A673 (cell line): Measurements from ENCODE around the gene SLC3A2. TPM values are rescaled to one million over a fixed set of nuclear protein-coding genes. Genes with fewer than 3 reads are reported as not detected.
"Not testable (repeated sequence)": the region's sequence is repeated elsewhere in the genome, so short reads cannot be mapped to it uniquely, and the experiment has no call there.

ENCODE experiments used
- BruUV-seq: library from RNA; stranded (reverse); fragments of 400-500 nt; replicated peaks from 2 replicates; lab custom pipeline; 2021; lab: Mats Ljungman, UMichigan
- CTCF ChIA-PET: fragments of 300-600 bp; sonication (Branson Sonifier 250); formaldehyde crosslinking; loops from one replicate; lab custom pipeline; 2022; ENCODE audit warnings: antibody characterized with exemption; lab: Charles Lee
- POLR2A ChIA-PET: fragments of 300-600 bp; sonication (Branson Sonifier 250); formaldehyde crosslinking; loops from one replicate; lab custom pipeline; 2022; ENCODE audit warnings: antibody characterized with exemption; ENCODE audit not compliant: low non-redundant PET; lab: Charles Lee
- DNase-seq: peaks from one replicate; pipeline ENCODE4 v3.0.0-alpha.2; 2015; ENCODE audit warnings: low spot score
- H3K27ac ChIP-seq: fragments of 200-600 bp; sonication (generic); 2 replicates; pipeline ENCODE4 v1.5.1; 2016; ENCODE audit warnings: mixed run types, low read depth, mild to moderate bottlenecking, mixed read lengths, antibody characterized with exemption, low read length; ENCODE audit not compliant: poor library complexity, severe bottlenecking
- H3K27me3 ChIP-seq: fragments of 200-600 bp; sonication (generic); replicated peaks from 2 replicates; pipeline ENCODE4 v1.6.1; 2017; ENCODE audit warnings: mixed run types, low read depth, mild to moderate bottlenecking, mixed read lengths, antibody characterized with exemption, low read length; ENCODE audit not compliant: insufficient read depth, poor library complexity
- H3K36me3 ChIP-seq: fragments of 200-600 bp; sonication (generic); 2 replicates; pipeline ENCODE4 v1.6.1; 2016; ENCODE audit warnings: mixed run types, mild to moderate bottlenecking, mixed read lengths, antibody characterized with exemption, low read length; ENCODE audit not compliant: insufficient read depth, poor library complexity, severe bottlenecking
- H3K4me1 ChIP-seq: fragments of 200-600 bp; sonication (generic); 2 replicates; pipeline ENCODE4 v1.6.1; 2017; ENCODE audit warnings: mixed run types, mild to moderate bottlenecking, mixed read lengths, antibody characterized with exemption, low read length; ENCODE audit not compliant: insufficient read depth, poor library complexity, severe bottlenecking
- H3K4me3 ChIP-seq: fragments of 200-600 bp; sonication (generic); 2 replicates; pipeline ENCODE4 v1.5.1; 2016; ENCODE audit warnings: low read depth, mixed run types, mild to moderate bottlenecking, mixed read lengths, low read length; ENCODE audit not compliant: poor library complexity, severe bottlenecking
- H3K9me3 ChIP-seq: fragments of 200-600 bp; sonication (generic); 2 replicates; pipeline ENCODE4 v1.6.1; 2016; ENCODE audit warnings: mixed run types, low read depth, mild to moderate bottlenecking, mixed read lengths, antibody characterized with exemption, low read length; ENCODE audit not compliant: poor library complexity, severe bottlenecking
- EZH2 ChIP-seq: fragments of 200-600 bp; sonication (generic); IDR thresholded peaks from 2 replicates; pipeline ENCODE4 v1.6.1; 2017; ENCODE audit warnings: borderline replicate concordance, low read depth, mild to moderate bottlenecking, mixed read lengths, antibody characterized with exemption, low read length; ENCODE audit not compliant: poor library complexity, severe bottlenecking
- intact Hi-C: fragments of 100-400 bp; cut with micrococcal nuclease; formaldehyde crosslinking; loops from one replicate; pipeline ENCODE4 v1.10.0; 2022; ENCODE audit not compliant: unreplicated experiment
- total RNA-seq: library from RNA; stranded (reverse); gene quantifications from 2 replicates; pipeline ENCODE4 v1.2.3, GENCODE V29; 2021
- TF ChIP-seq, protein P1 (sequence below): fragments of 300-800, 200-600 bp; sonication (generic); conservative IDR thresholded peaks from 2 replicates; pipeline ENCODE4 v1.5.1; 2017; ENCODE audit warnings: low read depth, mild to moderate bottlenecking, antibody characterized with exemption, low read length, moderate library complexity, mixed read lengths

Gene SLC3A2
- total RNA-seq, 1 experiment from 2014 or later: 511 TPM

DNA sequence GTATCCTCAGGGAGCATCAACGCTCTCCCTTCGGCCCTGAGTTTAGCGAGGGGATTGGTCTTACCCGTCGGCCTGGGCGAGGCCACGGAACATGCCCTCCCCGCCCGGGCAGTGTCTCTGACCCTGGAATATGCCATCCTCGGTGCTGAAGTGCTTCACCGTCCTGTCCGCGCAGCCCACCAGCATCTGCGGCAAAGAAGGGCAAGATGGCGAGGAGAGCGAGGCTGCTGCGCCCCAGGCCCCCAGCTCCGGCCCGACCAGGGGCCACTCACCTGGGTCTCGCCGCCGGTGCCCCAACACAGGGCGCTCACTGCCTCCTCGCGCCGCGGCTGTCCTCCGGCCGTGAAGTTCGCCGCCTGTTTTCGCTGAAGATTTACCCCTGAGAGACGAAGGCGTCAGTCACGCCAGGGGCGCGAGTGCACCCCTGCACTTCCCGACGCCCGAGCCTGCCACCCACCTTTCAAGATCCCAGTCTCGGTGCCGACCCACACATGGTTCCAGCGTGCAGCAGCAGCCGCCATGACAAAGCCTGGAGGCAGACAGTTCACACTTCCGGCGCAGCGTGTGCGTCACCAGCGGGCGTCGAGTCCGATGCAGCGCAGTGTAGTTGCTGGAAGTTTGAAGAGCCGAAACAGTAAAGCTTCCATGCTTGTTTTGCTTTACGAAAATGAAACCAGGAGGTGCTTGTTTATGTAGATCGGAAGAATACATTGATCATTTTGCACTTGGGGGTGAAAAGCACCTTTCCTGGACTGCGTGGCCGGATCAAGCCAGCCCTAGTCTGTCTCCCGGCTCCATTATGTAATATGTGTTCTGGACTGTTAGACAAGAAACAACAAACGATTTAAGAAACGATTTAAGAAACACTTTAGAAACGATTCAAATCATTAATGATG is 41.4 kb upstream of the SLC3A2 start, which contains the start of gene WDR74:
TSS of gene WDR74 (minus strand) at position 541 of the 896 bp plus-strand sequence. CDS start at position 521, 20 bp downstream.
- intact Hi-C loops: no loop called here
- Histone ChIP-seq H3K27me3 (no peaks in the 10 kb centered on the region), H3K9me3 (no peaks in the 10 kb centered on the region), H3K36me3 (peaks cover 38% of the 10 kb centered on the region), H3K4me1 (peaks cover 17% of the 10 kb centered on the region), H3K4me3 (peak within 1 kb of the TSS; percentile 81), H3K27ac (peak within 1 kb of the TSS; percentile 83)
- ChIA-PET CTCF (interaction anchor here (0.6 kb wide), 1 partner anchor 53 kb away, joined by 4 read pairs; no protein-coding TSS in a partner anchor), POLR2A (interaction anchor here (0.6 to 0.7 kb wide), 2 partner anchors 53 to 109 kb away, joined by 3 to 4 read pairs; no protein-coding TSS in a partner anchor)
- TF ChIP-seq, protein P1, sequence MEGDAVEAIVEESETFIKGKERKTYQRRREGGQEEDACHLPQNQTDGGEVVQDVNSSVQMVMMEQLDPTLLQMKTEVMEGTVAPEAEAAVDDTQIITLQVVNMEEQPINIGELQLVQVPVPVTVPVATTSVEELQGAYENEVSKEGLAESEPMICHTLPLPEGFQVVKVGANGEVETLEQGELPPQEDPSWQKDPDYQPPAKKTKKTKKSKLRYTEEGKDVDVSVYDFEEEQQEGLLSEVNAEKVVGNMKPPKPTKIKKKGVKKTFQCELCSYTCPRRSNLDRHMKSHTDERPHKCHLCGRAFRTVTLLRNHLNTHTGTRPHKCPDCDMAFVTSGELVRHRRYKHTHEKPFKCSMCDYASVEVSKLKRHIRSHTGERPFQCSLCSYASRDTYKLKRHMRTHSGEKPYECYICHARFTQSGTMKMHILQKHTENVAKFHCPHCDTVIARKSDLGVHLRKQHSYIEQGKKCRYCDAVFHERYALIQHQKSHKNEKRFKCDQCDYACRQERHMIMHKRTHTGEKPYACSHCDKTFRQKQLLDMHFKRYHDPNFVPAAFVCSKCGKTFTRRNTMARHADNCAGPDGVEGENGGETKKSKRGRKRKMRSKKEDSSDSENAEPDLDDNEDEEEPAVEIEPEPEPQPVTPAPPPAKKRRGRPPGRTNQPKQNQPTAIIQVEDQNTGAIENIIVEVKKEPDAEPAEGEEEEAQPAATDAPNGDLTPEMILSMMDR: no peak
- no peak for TF ChIP-seq EZH2
- peak; percentile 98 for DNase-seq
- BruUV-seq: no TSS peak

DNA sequence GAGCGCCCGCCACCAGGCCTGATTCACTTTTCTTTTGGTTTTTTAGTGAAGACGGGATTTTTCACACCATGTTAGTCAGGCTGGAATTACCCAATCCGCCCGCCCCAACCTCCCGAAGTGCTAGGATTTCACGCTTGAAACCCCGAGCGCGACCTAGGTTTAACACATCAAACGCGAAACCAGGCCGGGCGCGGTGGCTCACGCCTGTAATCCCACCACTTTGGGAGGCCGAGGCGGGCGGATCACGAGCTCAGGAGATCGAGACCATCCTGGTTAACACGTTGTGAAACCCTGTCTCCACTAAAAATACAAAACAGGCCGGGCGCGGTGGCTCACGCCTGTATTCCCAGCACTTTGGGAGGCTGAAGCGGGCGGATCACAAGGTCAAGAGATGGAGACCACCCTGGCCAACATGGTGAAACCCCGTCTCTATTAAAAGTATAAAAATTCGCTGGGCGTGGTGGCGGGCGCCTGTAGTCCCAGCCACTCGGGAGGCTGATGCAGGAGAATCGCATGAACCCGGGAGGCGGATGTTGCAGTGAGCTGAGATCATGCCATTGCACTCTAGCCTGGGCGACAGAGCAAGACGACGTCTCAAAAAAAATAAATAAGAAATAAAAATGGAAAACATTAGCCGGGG is 39.9 kb upstream of the SLC3A2 start:
- peaks cover 23% of the 10 kb centered on the region for H3K36me3 ChIP-seq
- not testable (repeated sequence) for H3K27me3 ChIP-seq, H3K9me3 ChIP-seq, BruUV-seq
- H3K27ac ChIP-seq: peak overlapping the region; percentile 83
- H3K4me1 ChIP-seq: peaks cover 17% of the 10 kb centered on the region
- ChIA-PET POLR2A (interaction anchor here (0.6 to 2.2 kb wide), 16 partner anchors 9 to 1938 kb away, joined by 3 to 27 read pairs (median 5); partner anchors contain the start of genes EEF1G, HNRNPUL2, SLC3A2 and STX5), CTCF (interaction anchor here (0.9 kb wide), 1 partner anchor 41 kb away, joined by 11 read pairs; no protein-coding TSS in a partner anchor)
- peak; percentile 99 for DNase-seq
- peak overlapping the region; percentile 81 for H3K4me3 ChIP-seq
- intact Hi-C loops: loop anchor here (1.0 to 5.0 kb wide), 3 partner anchors 40 to 113 kb away; partner anchors contain the start of genes TMEM179B and TTC9C

DNA sequence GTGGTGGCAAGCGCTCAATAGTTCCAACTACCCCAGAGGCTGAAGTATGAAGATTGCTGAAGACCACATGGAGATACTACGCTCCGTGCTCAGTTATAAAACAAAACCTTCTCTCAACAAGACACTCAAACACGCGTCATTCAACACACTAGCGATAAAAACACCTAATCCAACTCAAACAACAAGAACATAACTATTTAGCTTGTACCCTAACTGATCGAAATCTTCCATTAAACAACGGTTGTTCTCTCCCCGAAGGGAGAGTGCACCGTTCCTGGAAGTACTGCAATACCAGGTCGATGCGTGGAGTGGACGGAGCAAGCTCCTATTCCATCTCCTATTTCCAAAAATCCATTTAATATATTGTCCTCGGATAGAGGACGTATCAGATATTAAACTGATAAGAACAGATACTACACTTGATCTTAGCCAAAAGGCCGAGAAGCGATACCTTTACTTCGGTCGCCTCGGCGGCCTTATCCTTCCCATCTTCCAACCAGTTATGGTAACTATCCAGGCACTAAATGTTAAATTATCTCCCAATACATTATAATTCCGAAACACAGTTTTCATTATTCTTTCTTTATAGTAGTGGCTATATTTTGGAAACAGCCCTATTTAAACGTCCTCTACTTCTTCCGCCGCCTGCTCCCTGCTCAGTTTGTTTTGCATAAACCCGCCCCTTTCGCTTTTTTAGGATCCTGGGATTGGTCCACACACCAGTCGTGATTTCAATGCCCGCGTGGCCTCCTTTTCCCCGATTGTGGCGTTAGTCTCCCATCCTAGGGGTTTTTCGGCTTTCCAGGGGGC is 39.1 kb upstream of the SLC3A2 start:
- POLR2A ChIA-PET: interaction anchor here (0.6 to 2.2 kb wide), 16 partner anchors 9 to 1937 kb away, joined by 3 to 27 read pairs (median 5); partner anchors contain the start of genes EEF1G, HNRNPUL2, SLC3A2 and STX5
- TSS peak; percentile 96 for BruUV-seq
- intact Hi-C loops: loop anchor here (1.0 to 5.0 kb wide), 3 partner anchors 40 to 113 kb away; partner anchors contain the start of genes TMEM179B and TTC9C
- Histone ChIP-seq H3K4me1 (peaks cover 17% of the 10 kb centered on the region), H3K4me3 (peak overlapping the region; percentile 44), H3K27ac (peak overlapping the region; percentile 99), H3K36me3 (peaks cover 16% of the 10 kb centered on the region), H3K9me3 (no peaks in the 10 kb centered on the region), H3K27me3 (no peaks in the 10 kb centered on the region)
- CTCF ChIA-PET: interaction anchor here (0.9 kb wide), 1 partner anchor 41 kb away, joined by 11 read pairs; no protein-coding TSS in a partner anchor
- TF ChIP-seq EZH2: no peak
- TF ChIP-seq, protein P1: no peak
- DNase-seq: peak; percentile 100
